ENCODE results near the gene RBM24. TPM values are rescaled to one million over a fixed set of nuclear protein-coding genes. Genes with fewer than 3 reads are reported as not detected.

Gene RBM24
- total and polyA plus RNA-seq, 7 experiments from 2014 or later = not detected

GRCh38 chr6:17283074-17283473 lies 1.9 kb downstream of the RBM24 start:
- Mint-ChIP-seq H3K4me1 (peaks cover 6 to 22% (median 14%) of the 10 kb centered on the region in 7 donors), H3K27ac (no peak overlapping the region), H3K9me3 (peaks cover 0 to 7% (median 0%) of the 10 kb centered on the region in 11 donors), H3K27me3 (peaks cover 67 to 81% (median 71%) of the 10 kb centered on the region in 5 donors), H3K36me3 (peaks cover 0 to 3% (median 0%) of the 10 kb centered on the region in 5 donors), H3K4me3 (peak overlapping the region in 6 of 10 donors; percentile 14 to 60 (median 30))
- Histone ChIP-seq H3K27me3 (ENCODE audit: control insufficient read depth in 2 of 2, insufficient read depth in 2 of 2, low read length in 2 of 2) (peaks cover 0 to 10% of the 10 kb centered on the region in 2 donors), H3K4me1 (ENCODE audit: control insufficient read depth in 2 of 2, insufficient read depth in 2 of 2, low read length in 2 of 2) (no peaks in the 10 kb centered on the region), H3K36me3 (ENCODE audit: control insufficient read depth in 2 of 3, insufficient read depth in 3 of 3, low read length in 3 of 3) (no peaks in the 10 kb centered on the region), H3K9me3 (ENCODE audit: control insufficient read depth in 2 of 3, low read length in 3 of 3) (no peaks in the 10 kb centered on the region), H3K27ac (ENCODE audit: low read depth, low read length) (no peak overlapping the region), H3K4me3 (ENCODE audit: low read length) (no peak overlapping the region)
- ATAC-seq = no peak
- intact Hi-C loops (cut with micrococcal nuclease) = loop anchor here in 1 of 2 donors (5.0 kb wide), 1 partner anchor 299 kb away; no protein-coding TSS in a partner anchor
- ChIA-PET POLR2A (no interaction called here), CTCF (no interaction called here)
- DNase-seq = no peak

- Mint-ChIP-seq H3K4me1 (no peaks in the 10 kb centered on the region), H3K36me3 (no peaks in the 10 kb centered on the region), H3K27me3 (peaks cover 16 to 56% (median 37%) of the 10 kb centered on the region in 5 donors), H3K9me3 (peaks cover 0 to 3% (median 0%) of the 10 kb centered on the region in 11 donors), H3K4me3 (no peak overlapping the region), H3K27ac (no peak overlapping the region)
- ChIA-PET POLR2A (no interaction called here), CTCF (no interaction called here)
- intact Hi-C loops (cut with micrococcal nuclease) = no loop called here
- no peak overlapping the region for H3K4me3 ChIP-seq (ENCODE audit: low read length)
- H3K9me3 ChIP-seq (ENCODE audit: control insufficient read depth in 2 of 3, low read length in 3 of 3) = no peaks in the 10 kb centered on the region
- ATAC-seq = no peak
- H3K4me1 ChIP-seq (ENCODE audit: control insufficient read depth in 2 of 2, insufficient read depth in 2 of 2, low read length in 2 of 2) = no peaks in the 10 kb centered on the region
- no peaks in the 10 kb centered on the region for H3K36me3 ChIP-seq (ENCODE audit: control insufficient read depth in 2 of 3, insufficient read depth in 3 of 3, low read length in 3 of 3)
- H3K27me3 ChIP-seq (ENCODE audit: control insufficient read depth in 2 of 2, insufficient read depth in 2 of 2, low read length in 2 of 2) = no peaks in the 10 kb centered on the region
- no peak overlapping the region for H3K27ac ChIP-seq (ENCODE audit: low read depth, low read length)
- no peak for DNase-seq
Measured at GRCh38 chr6:17289630-17290061, 8.5 kb downstream of the RBM24 start.

- intact Hi-C loops (cut with micrococcal nuclease) = no loop called here
- H3K9me3 Mint-ChIP-seq = peaks cover 0 to 3% (median 0%) of the 10 kb centered on the region in 11 donors
- Histone ChIP-seq H3K4me3 (ENCODE audit: low read length) (no peak overlapping the region), H3K27me3 (ENCODE audit: control insufficient read depth in 2 of 2, insufficient read depth in 2 of 2, low read length in 2 of 2) (no peaks in the 10 kb centered on the region), H3K9me3 (ENCODE audit: control insufficient read depth in 2 of 3, low read length in 3 of 3) (no peaks in the 10 kb centered on the region), H3K27ac (ENCODE audit: low read depth, low read length) (no peak overlapping the region), H3K36me3 (ENCODE audit: control insufficient read depth in 2 of 3, insufficient read depth in 3 of 3, low read length in 3 of 3) (no peaks in the 10 kb centered on the region), H3K4me1 (ENCODE audit: control insufficient read depth in 2 of 2, insufficient read depth in 2 of 2, low read length in 2 of 2) (no peaks in the 10 kb centered on the region)
- no peaks in the 10 kb centered on the region for H3K36me3 Mint-ChIP-seq
- DNase-seq (no peak), ATAC-seq (no peak)
- H3K27ac Mint-ChIP-seq = no peak overlapping the region
- H3K27me3 Mint-ChIP-seq = peaks cover under 1 to 37% (median 17%) of the 10 kb centered on the region in 5 donors
- ChIA-PET POLR2A (no interaction called here), CTCF (no interaction called here)
- no peak overlapping the region for H3K4me3 Mint-ChIP-seq
- no peaks in the 10 kb centered on the region for H3K4me1 Mint-ChIP-seq
Measured at GRCh38 chr6:17291778-17292177, 10.6 kb downstream of the RBM24 start.

GRCh38 chr6:17292600-17293133 lies 11.5 kb downstream of the RBM24 start:
- Mint-ChIP-seq H3K4me3 (no peak overlapping the region), H3K27ac (no peak overlapping the region), H3K4me1 (no peaks in the 10 kb centered on the region), H3K9me3 (peaks cover 0 to 3% (median 0%) of the 10 kb centered on the region in 11 donors), H3K36me3 (no peaks in the 10 kb centered on the region), H3K27me3 (peaks cover 0 to 36% (median 13%) of the 10 kb centered on the region in 5 donors)
- POLR2A ChIA-PET = no interaction called here
- DNase-seq (no peak), ATAC-seq (no peak)
- Histone ChIP-seq H3K36me3 (ENCODE audit: control insufficient read depth in 2 of 3, insufficient read depth in 3 of 3, low read length in 3 of 3) (no peaks in the 10 kb centered on the region), H3K4me1 (ENCODE audit: control insufficient read depth in 2 of 2, insufficient read depth in 2 of 2, low read length in 2 of 2) (no peaks in the 10 kb centered on the region), H3K9me3 (ENCODE audit: control insufficient read depth in 2 of 3, low read length in 3 of 3) (no peaks in the 10 kb centered on the region), H3K27ac (ENCODE audit: low read depth, low read length) (no peak overlapping the region), H3K4me3 (ENCODE audit: low read length) (no peak overlapping the region), H3K27me3 (ENCODE audit: control insufficient read depth in 2 of 2, insufficient read depth in 2 of 2, low read length in 2 of 2) (no peaks in the 10 kb centered on the region)
- CTCF ChIA-PET = no interaction called here
- intact Hi-C loops (cut with micrococcal nuclease) = no loop called here

GRCh38 chr6:17293395-17293794 lies 12.2 kb downstream of the RBM24 start:
- DNase-seq (no peak), ATAC-seq (no peak)
- Histone ChIP-seq H3K36me3 (ENCODE audit: control insufficient read depth in 2 of 3, insufficient read depth in 3 of 3, low read length in 3 of 3) (no peaks in the 10 kb centered on the region), H3K4me3 (ENCODE audit: low read length) (no peak overlapping the region), H3K9me3 (ENCODE audit: control insufficient read depth in 2 of 3, low read length in 3 of 3) (no peaks in the 10 kb centered on the region), H3K27me3 (ENCODE audit: control insufficient read depth in 2 of 2, insufficient read depth in 2 of 2, low read length in 2 of 2) (no peaks in the 10 kb centered on the region), H3K27ac (ENCODE audit: low read depth, low read length) (no peak overlapping the region), H3K4me1 (ENCODE audit: control insufficient read depth in 2 of 2, insufficient read depth in 2 of 2, low read length in 2 of 2) (no peaks in the 10 kb centered on the region)
- H3K4me3 Mint-ChIP-seq = no peak overlapping the region
- peaks cover 3 to 31% (median 10%) of the 10 kb centered on the region in 5 donors for H3K27me3 Mint-ChIP-seq
- intact Hi-C loops (cut with micrococcal nuclease) = no loop called here
- ChIA-PET CTCF (no interaction called here), POLR2A (no interaction called here)
- peaks cover 0 to 3% (median 0%) of the 10 kb centered on the region in 11 donors for H3K9me3 Mint-ChIP-seq
- no peaks in the 10 kb centered on the region for H3K4me1 Mint-ChIP-seq
- no peaks in the 10 kb centered on the region for H3K36me3 Mint-ChIP-seq
- no peak overlapping the region for H3K27ac Mint-ChIP-seq

DNA sequence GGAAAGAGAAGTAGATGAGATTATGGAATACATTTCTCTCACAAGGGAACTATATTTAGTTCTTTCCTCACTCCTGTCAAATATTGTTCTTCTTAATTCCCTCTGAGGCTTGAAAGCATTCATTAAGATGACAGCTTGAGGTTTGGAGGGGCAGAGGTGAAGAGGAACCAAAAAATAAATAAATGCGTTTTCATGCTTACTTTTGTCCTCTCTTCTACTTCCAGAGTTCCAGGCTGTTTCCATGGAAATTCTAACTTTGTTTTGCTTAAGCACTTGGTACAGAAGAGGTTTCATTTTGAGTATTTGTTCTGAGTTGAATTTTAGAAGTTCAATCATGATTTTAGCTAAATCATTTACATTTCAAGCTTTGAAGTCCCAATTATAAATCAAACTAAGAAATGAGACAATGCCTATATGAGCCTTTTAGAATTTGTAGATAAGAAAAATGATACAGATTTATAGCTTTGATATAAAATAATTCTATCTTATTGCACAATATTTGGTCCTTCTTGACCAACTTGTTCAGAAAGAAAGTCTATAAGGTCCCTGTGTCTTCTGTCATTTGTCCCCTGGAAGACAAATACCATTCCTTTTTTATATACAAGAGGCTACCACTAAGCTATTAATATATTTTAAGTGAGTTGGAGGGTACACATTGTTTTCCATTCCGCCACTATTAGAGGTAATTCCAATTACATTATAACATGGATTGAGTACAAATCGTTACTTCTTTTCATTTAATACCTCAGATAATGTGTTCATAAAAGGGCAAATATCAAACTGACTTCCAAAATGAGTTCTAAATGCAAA lies 16.3 kb downstream of the RBM24 start:
- Mint-ChIP-seq H3K27ac (no peak overlapping the region), H3K9me3 (peaks cover 0 to 3% (median 0%) of the 10 kb centered on the region in 11 donors), H3K36me3 (no peaks in the 10 kb centered on the region), H3K27me3 (peaks cover 0 to 19% (median 10%) of the 10 kb centered on the region in 5 donors), H3K4me1 (no peaks in the 10 kb centered on the region), H3K4me3 (no peak overlapping the region)
- no peak overlapping the region for H3K27ac ChIP-seq (ENCODE audit: low read depth, low read length)
- DNase-seq = no peak
- no peaks in the 10 kb centered on the region for H3K4me1 ChIP-seq (ENCODE audit: control insufficient read depth in 2 of 2, insufficient read depth in 2 of 2, low read length in 2 of 2)
- ChIA-PET CTCF (no interaction called here), POLR2A (no interaction called here)
- H3K9me3 ChIP-seq (ENCODE audit: control insufficient read depth in 2 of 3, low read length in 3 of 3) = no peaks in the 10 kb centered on the region
- no peak for ATAC-seq
- H3K4me3 ChIP-seq (ENCODE audit: low read length) = no peak overlapping the region
- intact Hi-C loops (cut with micrococcal nuclease) = no loop called here
- H3K27me3 ChIP-seq (ENCODE audit: control insufficient read depth in 2 of 2, insufficient read depth in 2 of 2, low read length in 2 of 2) = no peaks in the 10 kb centered on the region
- no peaks in the 10 kb centered on the region for H3K36me3 ChIP-seq (ENCODE audit: control insufficient read depth in 2 of 3, insufficient read depth in 3 of 3, low read length in 3 of 3)

DNA sequence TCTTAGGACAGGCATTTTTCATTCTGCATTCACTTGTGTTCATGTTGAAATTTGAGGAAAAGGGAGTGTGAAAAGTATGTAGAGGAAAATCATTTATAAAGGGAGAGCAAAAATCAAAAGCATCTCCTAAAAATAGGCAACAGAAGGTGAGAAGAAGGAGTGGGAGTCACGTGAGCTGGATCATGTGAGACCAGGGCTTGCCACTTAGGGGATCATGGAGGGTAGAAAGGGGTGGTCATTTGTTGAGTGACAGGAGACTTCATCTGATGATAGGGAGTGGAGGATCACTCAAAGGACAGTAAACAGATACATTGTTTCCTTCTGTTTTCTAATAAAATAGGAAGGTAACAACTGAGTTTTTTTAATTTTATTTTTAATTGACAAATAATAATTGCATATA lies 17.1 kb downstream of the RBM24 start:
- ChIA-PET POLR2A (no interaction called here), CTCF (no interaction called here)
- H3K27me3 ChIP-seq (ENCODE audit: control insufficient read depth in 2 of 2, insufficient read depth in 2 of 2, low read length in 2 of 2) = no peaks in the 10 kb centered on the region
- H3K27ac Mint-ChIP-seq = no peak overlapping the region
- H3K4me1 ChIP-seq (ENCODE audit: control insufficient read depth in 2 of 2, insufficient read depth in 2 of 2, low read length in 2 of 2) = no peaks in the 10 kb centered on the region
- H3K36me3 Mint-ChIP-seq = no peaks in the 10 kb centered on the region
- H3K9me3 Mint-ChIP-seq = peaks cover 0 to 4% (median 0%) of the 10 kb centered on the region in 11 donors
- no peak overlapping the region for H3K4me3 ChIP-seq (ENCODE audit: low read length)
- DNase-seq (no peak), ATAC-seq (no peak)
- H3K27me3 Mint-ChIP-seq = peaks cover 0 to 23% (median 16%) of the 10 kb centered on the region in 5 donors
- H3K4me1 Mint-ChIP-seq = no peaks in the 10 kb centered on the region
- H3K27ac ChIP-seq (ENCODE audit: low read depth, low read length) = no peak overlapping the region
- intact Hi-C loops (cut with micrococcal nuclease) = no loop called here
- no peaks in the 10 kb centered on the region for H3K36me3 ChIP-seq (ENCODE audit: control insufficient read depth in 2 of 3, insufficient read depth in 3 of 3, low read length in 3 of 3)
- H3K9me3 ChIP-seq (ENCODE audit: control insufficient read depth in 2 of 3, low read length in 3 of 3) = no peaks in the 10 kb centered on the region
- H3K4me3 Mint-ChIP-seq = no peak overlapping the region
